Measurements from ENCODE around the gene NUDT3. TPM values are rescaled to one million over a fixed set of nuclear protein-coding genes. Genes with fewer than 3 reads are reported as not detected.
A peak's percentile ranks its signal among the peaks of the same experiment; 100 is the strongest.

The NUDT3 gene
- total and polyA plus RNA-seq, 9 of the 15 experiments (the other 6 are each of a cell fraction or from before 2014, with no cell fraction given), result 5.4 to 81.2 (median 56.4) TPM

DNA sequence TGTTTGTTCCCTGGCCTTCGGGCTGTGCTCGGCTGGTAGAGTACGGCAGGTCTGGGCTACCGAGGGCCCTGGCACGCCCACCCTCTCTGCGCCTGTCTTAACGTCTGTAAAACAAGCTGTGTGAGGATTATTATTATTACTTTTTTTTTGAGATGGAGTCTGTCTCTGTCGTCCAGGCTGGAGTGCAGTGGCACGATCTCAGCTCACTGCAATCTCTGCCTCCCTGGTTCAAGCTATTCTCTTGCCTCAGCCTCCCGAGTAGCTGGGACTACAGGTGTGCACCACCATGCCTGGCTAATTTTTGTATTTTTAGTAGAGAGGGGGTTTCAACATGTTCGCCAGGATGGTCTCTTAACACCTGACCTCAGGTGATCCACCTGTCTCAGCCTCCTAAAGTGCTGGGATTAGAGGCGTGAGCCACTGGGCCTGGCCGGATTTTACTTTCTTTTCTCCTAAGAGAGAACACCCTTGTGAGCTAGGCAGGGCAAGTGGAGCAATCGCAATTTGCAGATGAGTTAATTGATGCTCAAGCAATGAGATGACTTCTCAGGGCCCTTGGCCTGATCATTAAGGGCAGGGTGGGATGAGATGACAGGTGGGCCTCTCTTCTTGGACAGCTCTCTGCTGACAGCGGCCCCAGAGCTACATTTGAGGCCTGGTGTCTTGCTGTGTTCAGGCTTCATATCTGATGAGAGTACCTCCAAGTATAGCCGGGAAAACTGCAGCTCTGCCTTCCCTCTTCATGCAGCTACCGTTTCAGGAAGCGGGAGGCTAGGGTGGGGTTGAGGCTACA is 142.8 kb downstream of the NUDT3 start:
- ChIA-PET POLR2A (interaction anchor here (0.5 to 4.9 kb wide), 16 partner anchors 10 to 313 kb away, joined by 3 to 67 read pairs (median 4); partner anchors contain the start of genes HMGA1 and RPS10), CTCF (ENCODE audit: low intra/inter-chr PET ratio) (interaction anchor here (1.2 to 3.0 kb wide), 4 partner anchors 143 to 360 kb away, joined by 5 to 27 read pairs (median 11); partner anchors contain the start of gene NUDT3)
- Histone ChIP-seq H4K20me1 (replicated peaks; ENCODE audit: control insufficient read depth, insufficient read depth, low read length) (peaks cover 21% of the 10 kb centered on the region; the same call in 1 of the 2 replicates), H3K9me1 (ENCODE audit: control insufficient read depth, insufficient read depth, low read length) (peaks cover 5% of the 10 kb centered on the region), H3K4me1 (replicated peaks in 1 of 2; ENCODE audit: control insufficient read depth in 2 of 2, insufficient read depth in 2 of 2, low read length in 2 of 2) (peaks cover 28 to 43% of the 10 kb centered on the region in 2 experiments), H2AFZ (ENCODE audit: low read depth, low read length) (peak overlapping the region; percentile 99), H3K36me3 (ENCODE audit: control insufficient read depth, insufficient read depth, low read length) (peaks cover 23% of the 10 kb centered on the region), H3K4me2 (ENCODE audit: insufficient read depth, low read length) (peak overlapping the region; percentile 100), H3K79me2 (ENCODE audit: control insufficient read depth, insufficient read depth, low read length) (peaks cover 28% of the 10 kb centered on the region), H3K27ac (ENCODE audit: extremely low read depth, low read depth, low read length) (peak overlapping the region; percentile 88), H3K9me3 (replicated peaks; ENCODE audit: control insufficient read depth, insufficient read depth, low read depth, low read length) (no peaks in the 10 kb centered on the region; the same call in 1 of the 2 replicates), H3K4me3 (peak overlapping the region; percentile 76), H3K27me3 (ENCODE audit: control insufficient read depth in 2 of 2, insufficient read depth in 2 of 2, low read length in 2 of 2) (no peaks in the 10 kb centered on the region; a peak in 1 of 5 replicates), H3K9ac (ENCODE audit: insufficient read depth in 1 of 2, low read depth in 2 of 2, low read length in 2 of 2) (peak overlapping the region; percentile 78 to 98)
- WGBS (ENCODE audit: insufficient coverage, low coverage, missing lambda C conversion rate), result 34% methylated on average over 18 of the region's 18 CpGs
- no TSS peak for BruUV-seq (replicated peaks)
- DNase-seq (ENCODE audit: extremely low read depth in 1 of 4, low spot score in 3 of 4) (peak in 1 of 4 experiments; percentile 3), FAIRE-seq (no peak), ATAC-seq (peak; percentile 14)
- intact Hi-C loops (cut with micrococcal nuclease), result loop anchor here (1.0 to 2.0 kb wide), 5 partner anchors 69 to 360 kb away; partner anchors contain the start of gene NUDT3
- in situ Hi-C loops (cut with MboI), result loop anchor here (5.0 kb wide), 2 partner anchors 163 to 358 kb away; no protein-coding TSS in a partner anchor
- TF ChIP-seq ESRRA (IDR thresholded peaks at IDR 0.05; ENCODE audit: borderline replicate concordance, low read depth), result no peak
- TF ChIP-seq, protein P1, sequence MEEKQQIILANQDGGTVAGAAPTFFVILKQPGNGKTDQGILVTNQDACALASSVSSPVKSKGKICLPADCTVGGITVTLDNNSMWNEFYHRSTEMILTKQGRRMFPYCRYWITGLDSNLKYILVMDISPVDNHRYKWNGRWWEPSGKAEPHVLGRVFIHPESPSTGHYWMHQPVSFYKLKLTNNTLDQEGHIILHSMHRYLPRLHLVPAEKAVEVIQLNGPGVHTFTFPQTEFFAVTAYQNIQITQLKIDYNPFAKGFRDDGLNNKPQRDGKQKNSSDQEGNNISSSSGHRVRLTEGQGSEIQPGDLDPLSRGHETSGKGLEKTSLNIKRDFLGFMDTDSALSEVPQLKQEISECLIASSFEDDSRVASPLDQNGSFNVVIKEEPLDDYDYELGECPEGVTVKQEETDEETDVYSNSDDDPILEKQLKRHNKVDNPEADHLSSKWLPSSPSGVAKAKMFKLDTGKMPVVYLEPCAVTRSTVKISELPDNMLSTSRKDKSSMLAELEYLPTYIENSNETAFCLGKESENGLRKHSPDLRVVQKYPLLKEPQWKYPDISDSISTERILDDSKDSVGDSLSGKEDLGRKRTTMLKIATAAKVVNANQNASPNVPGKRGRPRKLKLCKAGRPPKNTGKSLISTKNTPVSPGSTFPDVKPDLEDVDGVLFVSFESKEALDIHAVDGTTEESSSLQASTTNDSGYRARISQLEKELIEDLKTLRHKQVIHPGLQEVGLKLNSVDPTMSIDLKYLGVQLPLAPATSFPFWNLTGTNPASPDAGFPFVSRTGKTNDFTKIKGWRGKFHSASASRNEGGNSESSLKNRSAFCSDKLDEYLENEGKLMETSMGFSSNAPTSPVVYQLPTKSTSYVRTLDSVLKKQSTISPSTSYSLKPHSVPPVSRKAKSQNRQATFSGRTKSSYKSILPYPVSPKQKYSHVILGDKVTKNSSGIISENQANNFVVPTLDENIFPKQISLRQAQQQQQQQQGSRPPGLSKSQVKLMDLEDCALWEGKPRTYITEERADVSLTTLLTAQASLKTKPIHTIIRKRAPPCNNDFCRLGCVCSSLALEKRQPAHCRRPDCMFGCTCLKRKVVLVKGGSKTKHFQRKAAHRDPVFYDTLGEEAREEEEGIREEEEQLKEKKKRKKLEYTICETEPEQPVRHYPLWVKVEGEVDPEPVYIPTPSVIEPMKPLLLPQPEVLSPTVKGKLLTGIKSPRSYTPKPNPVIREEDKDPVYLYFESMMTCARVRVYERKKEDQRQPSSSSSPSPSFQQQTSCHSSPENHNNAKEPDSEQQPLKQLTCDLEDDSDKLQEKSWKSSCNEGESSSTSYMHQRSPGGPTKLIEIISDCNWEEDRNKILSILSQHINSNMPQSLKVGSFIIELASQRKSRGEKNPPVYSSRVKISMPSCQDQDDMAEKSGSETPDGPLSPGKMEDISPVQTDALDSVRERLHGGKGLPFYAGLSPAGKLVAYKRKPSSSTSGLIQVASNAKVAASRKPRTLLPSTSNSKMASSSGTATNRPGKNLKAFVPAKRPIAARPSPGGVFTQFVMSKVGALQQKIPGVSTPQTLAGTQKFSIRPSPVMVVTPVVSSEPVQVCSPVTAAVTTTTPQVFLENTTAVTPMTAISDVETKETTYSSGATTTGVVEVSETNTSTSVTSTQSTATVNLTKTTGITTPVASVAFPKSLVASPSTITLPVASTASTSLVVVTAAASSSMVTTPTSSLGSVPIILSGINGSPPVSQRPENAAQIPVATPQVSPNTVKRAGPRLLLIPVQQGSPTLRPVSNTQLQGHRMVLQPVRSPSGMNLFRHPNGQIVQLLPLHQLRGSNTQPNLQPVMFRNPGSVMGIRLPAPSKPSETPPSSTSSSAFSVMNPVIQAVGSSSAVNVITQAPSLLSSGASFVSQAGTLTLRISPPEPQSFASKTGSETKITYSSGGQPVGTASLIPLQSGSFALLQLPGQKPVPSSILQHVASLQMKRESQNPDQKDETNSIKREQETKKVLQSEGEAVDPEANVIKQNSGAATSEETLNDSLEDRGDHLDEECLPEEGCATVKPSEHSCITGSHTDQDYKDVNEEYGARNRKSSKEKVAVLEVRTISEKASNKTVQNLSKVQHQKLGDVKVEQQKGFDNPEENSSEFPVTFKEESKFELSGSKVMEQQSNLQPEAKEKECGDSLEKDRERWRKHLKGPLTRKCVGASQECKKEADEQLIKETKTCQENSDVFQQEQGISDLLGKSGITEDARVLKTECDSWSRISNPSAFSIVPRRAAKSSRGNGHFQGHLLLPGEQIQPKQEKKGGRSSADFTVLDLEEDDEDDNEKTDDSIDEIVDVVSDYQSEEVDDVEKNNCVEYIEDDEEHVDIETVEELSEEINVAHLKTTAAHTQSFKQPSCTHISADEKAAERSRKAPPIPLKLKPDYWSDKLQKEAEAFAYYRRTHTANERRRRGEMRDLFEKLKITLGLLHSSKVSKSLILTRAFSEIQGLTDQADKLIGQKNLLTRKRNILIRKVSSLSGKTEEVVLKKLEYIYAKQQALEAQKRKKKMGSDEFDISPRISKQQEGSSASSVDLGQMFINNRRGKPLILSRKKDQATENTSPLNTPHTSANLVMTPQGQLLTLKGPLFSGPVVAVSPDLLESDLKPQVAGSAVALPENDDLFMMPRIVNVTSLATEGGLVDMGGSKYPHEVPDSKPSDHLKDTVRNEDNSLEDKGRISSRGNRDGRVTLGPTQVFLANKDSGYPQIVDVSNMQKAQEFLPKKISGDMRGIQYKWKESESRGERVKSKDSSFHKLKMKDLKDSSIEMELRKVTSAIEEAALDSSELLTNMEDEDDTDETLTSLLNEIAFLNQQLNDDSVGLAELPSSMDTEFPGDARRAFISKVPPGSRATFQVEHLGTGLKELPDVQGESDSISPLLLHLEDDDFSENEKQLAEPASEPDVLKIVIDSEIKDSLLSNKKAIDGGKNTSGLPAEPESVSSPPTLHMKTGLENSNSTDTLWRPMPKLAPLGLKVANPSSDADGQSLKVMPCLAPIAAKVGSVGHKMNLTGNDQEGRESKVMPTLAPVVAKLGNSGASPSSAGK (IDR thresholded peaks at IDR 0.05), result peak; percentile 28; the same call in 1 of the 2 replicates
- peak; percentile 61; the same call in 1 of the 2 replicates for TF ChIP-seq MIER1 (IDR thresholded peaks at IDR 0.05; ENCODE audit: low read depth)
- peak; percentile 59; the same call in 1 of the 2 replicates for TF ChIP-seq TRIM28 (IDR thresholded peaks at IDR 0.05)
